Stimulated activated CD8-positive, alpha-beta memory T cell treated with anti-CD3 and anti-CD28 coated beads, Interleukin-2, amount 100 ng/mL, for 1 hour (primary cell): ENCODE data around the gene SEL1L2.

ENCODE experiments used
- DNase-seq, 2 donors: peaks; one replicate each; pipeline ENCODE4 v3.0.0-alpha.2; 2020; ENCODE audit warnings: low read depth in 2 of 2

SEL1L2 gene

DNA sequence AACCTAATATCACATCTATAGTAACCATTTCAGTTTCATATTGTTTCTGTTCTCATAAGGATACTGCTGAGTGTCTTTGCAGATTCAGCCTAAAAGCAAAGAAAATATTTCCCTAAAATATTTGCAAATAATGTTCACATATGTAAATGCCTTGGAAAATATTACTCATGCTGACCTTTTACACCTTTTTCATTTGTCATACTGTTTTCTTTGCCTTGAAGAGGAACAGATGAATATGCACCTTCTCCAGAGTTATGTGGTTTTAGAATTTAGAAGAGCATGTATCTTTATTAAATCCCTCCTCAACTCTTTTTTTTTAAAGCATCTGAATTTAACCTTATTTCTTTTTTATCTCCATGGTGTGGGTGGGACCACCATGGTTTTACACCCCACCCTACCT lies 173.1 kb downstream of the SEL1L2 start:
- DNase-seq = no peak

DNA sequence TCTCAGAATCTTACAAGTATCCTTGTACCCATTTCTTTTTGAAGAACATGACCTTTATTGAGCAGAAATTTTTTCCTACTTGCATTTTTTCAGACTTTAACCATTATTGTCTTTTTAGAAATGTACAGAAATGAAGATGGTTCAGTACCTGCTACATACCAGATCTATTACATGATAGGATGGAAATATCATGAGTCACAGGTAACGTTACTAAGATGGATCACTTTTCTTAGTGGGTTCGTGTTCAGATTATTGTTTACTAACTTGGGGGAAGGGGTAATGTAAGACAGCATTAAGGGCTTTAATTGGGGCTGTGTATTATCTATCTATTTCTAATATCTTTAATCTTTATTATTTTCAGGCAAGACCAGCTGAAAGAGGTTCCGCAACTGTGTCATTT lies 173.7 kb downstream of the SEL1L2 start:
- DNase-seq = no peak

DNA sequence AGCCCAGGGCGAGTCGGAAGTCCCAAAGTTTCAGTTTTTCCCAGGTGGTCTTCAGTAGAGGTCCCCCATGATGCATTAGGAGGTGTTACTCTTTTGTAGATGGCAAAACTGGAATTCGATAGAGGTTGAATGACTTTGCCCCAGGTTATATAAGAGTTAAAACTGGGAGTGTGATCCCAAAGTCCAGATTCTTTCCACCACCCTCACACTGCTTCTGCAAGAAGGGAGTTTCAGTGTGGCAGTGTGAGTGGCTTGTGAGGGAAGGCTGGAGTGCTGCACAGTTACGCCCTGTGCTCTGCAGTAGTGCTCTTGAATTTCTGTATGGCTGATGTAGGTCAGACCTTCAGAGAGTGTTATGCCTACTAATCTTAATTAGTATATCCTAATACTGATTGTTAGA lies 175.7 kb downstream of the SEL1L2 start:
- no peak for DNase-seq

DNA sequence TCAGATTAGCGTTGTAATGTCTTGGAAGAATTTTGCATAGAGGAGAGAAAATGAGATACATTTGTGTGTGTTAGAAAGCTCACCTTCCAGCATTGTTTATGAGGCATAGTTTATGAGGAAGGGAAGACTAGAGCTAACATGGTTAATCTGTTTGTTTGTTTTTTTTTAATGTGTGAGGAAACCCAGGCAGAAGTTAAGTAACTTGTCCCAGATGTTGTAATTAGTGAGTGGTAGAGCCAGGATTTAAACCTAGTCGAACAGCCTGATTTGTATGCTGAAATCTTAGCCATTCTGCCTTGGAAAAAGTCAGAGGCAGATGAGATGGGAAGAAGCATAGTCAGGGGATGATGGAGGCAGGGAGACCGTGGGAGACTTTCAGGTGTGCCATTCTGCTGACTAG lies 176.5 kb downstream of the SEL1L2 start:
- no peak for DNase-seq

GRCh38 chr20:13810446-13810845 lies 180.0 kb downstream of the SEL1L2 start:
- DNase-seq = no peak

- DNase-seq = no peak
Measured at GRCh38 chr20:13809855-13810254, 180.6 kb downstream of the SEL1L2 start.

DNA sequence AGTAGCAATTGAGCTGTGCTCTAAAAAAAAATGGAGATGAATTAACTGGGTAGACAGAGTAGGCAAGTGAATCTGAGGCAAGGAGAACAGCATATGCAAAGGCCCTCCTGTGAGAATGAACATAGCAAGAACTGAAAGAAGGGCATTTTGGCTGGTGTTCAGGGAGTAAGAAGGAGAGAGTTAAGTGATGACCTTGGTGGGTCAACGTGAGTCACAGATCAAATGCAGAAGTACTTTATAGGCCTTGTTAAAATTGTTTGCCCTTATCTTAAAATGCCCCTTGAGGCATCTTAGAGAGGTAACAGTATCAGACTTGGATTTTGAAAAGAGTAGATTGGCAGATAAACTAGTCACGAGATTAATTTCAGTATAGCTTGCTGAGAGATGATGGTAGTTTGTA lies 181.0 kb downstream of the SEL1L2 start:
- DNase-seq = no peak

DNA sequence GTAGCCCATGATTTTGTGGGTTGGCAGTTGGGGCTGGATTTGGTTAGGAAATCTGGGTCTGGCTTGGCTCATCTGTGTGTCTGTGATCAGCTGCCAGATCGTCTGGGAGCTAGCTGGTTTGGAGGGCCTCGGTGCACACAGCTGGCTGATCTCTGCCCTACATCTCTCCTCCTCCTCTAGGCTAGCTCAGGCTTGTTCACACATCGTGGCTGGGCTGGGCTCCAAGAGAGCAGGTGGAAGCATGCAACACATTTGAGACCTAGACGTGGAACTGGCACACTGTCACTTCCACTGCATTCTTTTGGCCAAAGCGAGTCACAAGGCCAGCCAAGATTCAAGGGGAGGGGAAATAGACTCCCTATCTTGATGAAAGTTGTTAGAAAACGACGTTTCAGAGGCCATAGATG lies 189.7 kb downstream of the SEL1L2 start:
- no peak for DNase-seq

DNA sequence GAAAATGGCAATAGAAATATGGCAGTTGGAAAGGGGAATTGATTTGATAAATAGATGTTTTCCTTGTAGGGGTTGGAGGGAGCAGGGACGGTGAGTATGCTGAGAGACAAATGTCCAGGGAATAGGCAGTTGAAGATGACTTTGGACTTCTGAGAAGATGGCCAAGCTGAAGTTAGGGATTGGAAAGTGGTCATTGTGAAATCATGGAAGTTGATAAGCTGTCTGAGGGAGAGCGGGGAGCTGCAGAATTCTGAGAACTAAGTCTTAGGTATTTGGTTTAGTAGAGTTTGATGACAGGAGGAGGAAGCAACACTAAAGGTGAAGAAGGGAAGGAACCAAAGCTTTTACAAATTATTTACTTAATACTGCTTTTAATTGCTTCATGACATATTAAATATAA lies 190.4 kb downstream of the SEL1L2 start:
- no peak for DNase-seq
